SU-DHL-6 (cell line): ENCODE data around the gene SORL1.

ENCODE experiments used
- CTCF ChIP-seq: fragments of 200-600 bp; sonication (generic); IDR thresholded peaks from one replicate; pipeline ENCODE4 v1.5.1; 2017; ENCODE audit warnings: antibody characterized with exemption, mild to moderate bottlenecking, low read length, moderate library complexity; ENCODE audit not compliant: insufficient read depth, poor library complexity, severe bottlenecking
- EZH2phosphoT487 ChIP-seq: fragments of 200-600 bp; sonication (generic), shearing (Covaris generic); conservative IDR thresholded peaks from 2 replicates; pipeline ENCODE4 v1.6.1; 2018; ENCODE audit warnings: mild to moderate bottlenecking, antibody characterized with exemption, low read length, moderate library complexity, mixed read lengths

GRCh38 chr11:121543836-121544380 is 91.8 kb downstream of the SORL1 start:
- TF ChIP-seq CTCF (no peak), EZH2phosphoT487 (no peak)
